Neural progenitor cell (in vitro differentiated cells): ENCODE measurements around the gene CNPY4. TPM values are rescaled to one million over a fixed set of nuclear protein-coding genes. Genes with fewer than 3 reads are reported as not detected.

ENCODE experiments used
- DNase-seq: peaks from one replicate; pipeline ENCODE4 v3.0.0-alpha.2; 2016; ENCODE audit warnings: low spot score
- H2AFZ ChIP-seq: fragments of 200-600 bp; sonication (generic); replicated peaks from 2 replicates; pipeline ENCODE4 v1.6.1; 2016; ENCODE audit warnings: antibody characterized with exemption
- H3F3A ChIP-seq: fragments of 200-600 bp; sonication (generic); 2 replicates; pipeline ENCODE4 v1.6.1; 2016; ENCODE audit warnings: antibody characterized with exemption, low read depth
- H3K27ac ChIP-seq: fragments of 200-600 bp; sonication (generic); 2 replicates; pipeline ENCODE4 v1.5.1; 2016; ENCODE audit warnings: mild to moderate bottlenecking
- H3K27me3 ChIP-seq: fragments of 200-600 bp; sonication (generic); 2 replicates; pipeline ENCODE4 v1.6.1; 2016; ENCODE audit warnings: mild to moderate bottlenecking, moderate library complexity
- H3K36me3 ChIP-seq: fragments of 200-600 bp; sonication (generic); 2 replicates; pipeline ENCODE4 v1.5.1; 2016
- H3K4me1 ChIP-seq: fragments of 200-600 bp; sonication (generic); 2 replicates; pipeline ENCODE4 v1.6.1; 2016; ENCODE audit warnings: mixed run types
- H3K4me2 ChIP-seq: fragments of 200-600 bp; sonication (generic); 2 replicates; pipeline ENCODE4 v1.6.1; 2016
- H3K4me3 ChIP-seq: fragments of 200-600 bp; sonication (generic); 2 replicates; pipeline ENCODE4 v1.5.1; 2016
- H3K79me2 ChIP-seq: fragments of 200-600 bp; sonication (generic); 2 replicates; pipeline ENCODE4 v1.6.1; 2016; ENCODE audit warnings: low read depth
- H3K9ac ChIP-seq: fragments of 200-600 bp; sonication (generic); 2 replicates; pipeline ENCODE4 v1.6.1; 2016
- H3K9me3 ChIP-seq: fragments of 200-600 bp; sonication (generic); 2 replicates; pipeline ENCODE4 v1.5.1; 2016; ENCODE audit warnings: low read depth
- H4K20me1 ChIP-seq: fragments of 200-600 bp; sonication (generic); 2 replicates; pipeline ENCODE4 v1.6.1; 2016; ENCODE audit warnings: low read depth
- H3K27ac Mint-ChIP-seq: 3 replicates; pipeline ENCODE4 v1.8.0; 2021; ENCODE audit warnings: mixed read lengths
- H3K27me3 Mint-ChIP-seq: 2 replicates; pipeline ENCODE4 v1.8.0; 2022; ENCODE audit warnings: low read depth, mild to moderate bottlenecking, inconsistent platforms, moderate library complexity, mixed read lengths; ENCODE audit not compliant: insufficient read depth
- H3K36me3 Mint-ChIP-seq: 3 replicates; pipeline ENCODE4 v1.8.0; 2021; ENCODE audit warnings: mixed read lengths
- H3K4me1 Mint-ChIP-seq: 3 replicates; pipeline ENCODE4 v1.8.0; 2021; ENCODE audit warnings: mixed read lengths
- H3K4me3 Mint-ChIP-seq: 3 replicates; pipeline ENCODE4 v1.8.0; 2021; ENCODE audit warnings: mild to moderate bottlenecking, moderate library complexity, mixed read lengths
- H3K9me3 Mint-ChIP-seq: 3 replicates; pipeline ENCODE4 v1.8.0; 2020; ENCODE audit warnings: mixed read lengths
- EZH2 ChIP-seq: fragments of 200-600 bp; sonication (generic); IDR thresholded peaks from 2 replicates; pipeline ENCODE4 v1.6.1; 2017; ENCODE audit warnings: antibody characterized with exemption, mild to moderate bottlenecking, moderate library complexity
- EZH2phosphoT487 ChIP-seq: fragments of 200-600 bp; sonication (generic); IDR thresholded peaks from 2 replicates; pipeline ENCODE4 v1.6.1; 2017; ENCODE audit warnings: antibody characterized with exemption
- total RNA-seq: library from RNA; depleted of rRNA; stranded (reverse); fragments of >200 nt; gene quantifications from 2 replicates; pipeline ENCODE4 v1.2.3, GENCODE V29; 2015; ENCODE audit warnings: low replicate concordance
- TF ChIP-seq, protein P1 (sequence below): fragments of 200-600 bp; sonication (generic); IDR thresholded peaks from 2 replicates; pipeline ENCODE4 v1.5.1; 2017; ENCODE audit warnings: antibody characterized with exemption, mild to moderate bottlenecking

Gene CNPY4
- total RNA-seq, 1 donor from 2014 or later, result 25.8 TPM

DNA sequence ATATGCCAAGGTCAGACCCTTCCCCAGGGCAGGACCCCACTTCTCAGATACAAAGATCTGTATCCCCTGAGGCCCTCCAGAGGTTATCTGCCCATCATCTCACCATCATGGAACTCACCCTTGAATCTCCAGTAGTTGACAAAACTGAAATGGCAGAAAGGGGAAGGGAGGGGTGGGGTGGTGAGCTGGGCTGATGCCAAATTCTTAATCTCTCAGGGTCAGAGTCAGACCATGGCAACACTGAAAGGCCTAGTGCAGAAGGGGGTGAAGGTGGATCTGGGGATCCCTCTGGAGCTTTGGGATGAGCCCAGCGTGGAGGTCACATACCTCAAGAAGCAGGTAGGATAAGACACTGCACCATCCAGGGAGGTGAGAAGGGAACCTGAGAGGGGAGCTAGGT, 3.1 kb downstream of the CNPY4 start:
- Mint-ChIP-seq H3K4me1 (peaks cover 33% of the 10 kb centered on the region), H3K27ac (no peak overlapping the region), H3K27me3 (peaks cover 6% of the 10 kb centered on the region), H3K36me3 (peaks cover 8% of the 10 kb centered on the region), H3K9me3 (no peaks in the 10 kb centered on the region), H3K4me3 (peak overlapping the region; percentile 30)
- TF ChIP-seq, protein P1, sequence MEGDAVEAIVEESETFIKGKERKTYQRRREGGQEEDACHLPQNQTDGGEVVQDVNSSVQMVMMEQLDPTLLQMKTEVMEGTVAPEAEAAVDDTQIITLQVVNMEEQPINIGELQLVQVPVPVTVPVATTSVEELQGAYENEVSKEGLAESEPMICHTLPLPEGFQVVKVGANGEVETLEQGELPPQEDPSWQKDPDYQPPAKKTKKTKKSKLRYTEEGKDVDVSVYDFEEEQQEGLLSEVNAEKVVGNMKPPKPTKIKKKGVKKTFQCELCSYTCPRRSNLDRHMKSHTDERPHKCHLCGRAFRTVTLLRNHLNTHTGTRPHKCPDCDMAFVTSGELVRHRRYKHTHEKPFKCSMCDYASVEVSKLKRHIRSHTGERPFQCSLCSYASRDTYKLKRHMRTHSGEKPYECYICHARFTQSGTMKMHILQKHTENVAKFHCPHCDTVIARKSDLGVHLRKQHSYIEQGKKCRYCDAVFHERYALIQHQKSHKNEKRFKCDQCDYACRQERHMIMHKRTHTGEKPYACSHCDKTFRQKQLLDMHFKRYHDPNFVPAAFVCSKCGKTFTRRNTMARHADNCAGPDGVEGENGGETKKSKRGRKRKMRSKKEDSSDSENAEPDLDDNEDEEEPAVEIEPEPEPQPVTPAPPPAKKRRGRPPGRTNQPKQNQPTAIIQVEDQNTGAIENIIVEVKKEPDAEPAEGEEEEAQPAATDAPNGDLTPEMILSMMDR, result no peak
- TF ChIP-seq EZH2phosphoT487, result no peak
- TF ChIP-seq EZH2, result no peak
- H3K27ac ChIP-seq, result no peak overlapping the region
- peaks cover 40% of the 10 kb centered on the region for H3K79me2 ChIP-seq
- peaks cover 2% of the 10 kb centered on the region for H3K27me3 ChIP-seq
- no peaks in the 10 kb centered on the region for H4K20me1 ChIP-seq
- no peaks in the 10 kb centered on the region for H3K36me3 ChIP-seq
- no peak overlapping the region for H3K9ac ChIP-seq
- H2AFZ ChIP-seq, result no peak overlapping the region
- H3K9me3 ChIP-seq, result no peaks in the 10 kb centered on the region
- no peak overlapping the region for H3K4me3 ChIP-seq
- H3K4me1 ChIP-seq, result peaks cover 12% of the 10 kb centered on the region
- no peak for DNase-seq
- peaks cover 40% of the 10 kb centered on the region for H3F3A ChIP-seq
- no peak overlapping the region for H3K4me2 ChIP-seq

GRCh38 chr7:100124301-100125230, 5.1 kb downstream of the CNPY4 start:
- DNase-seq, result no peak
- H3K9ac ChIP-seq, result no peak overlapping the region
- no peaks in the 10 kb centered on the region for H4K20me1 ChIP-seq
- no peak overlapping the region for H2AFZ ChIP-seq
- TF ChIP-seq EZH2phosphoT487 (no peak), EZH2 (no peak)
- TF ChIP-seq, protein P1, result no peak
- Mint-ChIP-seq H3K27ac (no peak overlapping the region), H3K4me3 (peak overlapping the region; percentile 99), H3K36me3 (peaks cover 8% of the 10 kb centered on the region), H3K27me3 (peaks cover 4% of the 10 kb centered on the region), H3K9me3 (no peaks in the 10 kb centered on the region), H3K4me1 (peaks cover 34% of the 10 kb centered on the region)
- no peaks in the 10 kb centered on the region for H3K36me3 ChIP-seq
- peaks cover 38% of the 10 kb centered on the region for H3F3A ChIP-seq
- H3K4me3 ChIP-seq, result no peak overlapping the region
- H3K4me2 ChIP-seq, result no peak overlapping the region
- H3K27ac ChIP-seq, result no peak overlapping the region
- H3K27me3 ChIP-seq, result peaks cover 22% of the 10 kb centered on the region
- H3K9me3 ChIP-seq, result no peaks in the 10 kb centered on the region
- H3K4me1 ChIP-seq, result peaks cover 8% of the 10 kb centered on the region
- peaks cover 26% of the 10 kb centered on the region for H3K79me2 ChIP-seq

- Mint-ChIP-seq H3K9me3 (no peaks in the 10 kb centered on the region), H3K36me3 (peaks cover 8% of the 10 kb centered on the region)
Observed at GRCh38 chr7:100126239-100126930, 7.0 kb downstream of the CNPY4 start.

More at GRCh38 chr7:100126239-100126930, 7.0 kb downstream of the CNPY4 start:
- Mint-ChIP-seq H3K4me1 (peaks cover 27% of the 10 kb centered on the region), H3K4me3 (peak overlapping the region; percentile 99), H3K27ac (peak overlapping the region; percentile 95), H3K27me3 (peaks cover 4% of the 10 kb centered on the region)
- no peaks in the 10 kb centered on the region for H3K4me1 ChIP-seq
- peaks cover 32% of the 10 kb centered on the region for H3F3A ChIP-seq
- H3K4me2 ChIP-seq, result peak overlapping the region; percentile 97
- peak overlapping the region; percentile 68 for H3K27ac ChIP-seq
- TF ChIP-seq EZH2phosphoT487 (no peak), EZH2 (peak; percentile 2)
- TF ChIP-seq, protein P1, result no peak
- no peaks in the 10 kb centered on the region for H3K9me3 ChIP-seq
- peak overlapping the region; percentile 74 for H2AFZ ChIP-seq
- H3K9ac ChIP-seq, result peak overlapping the region; percentile 48
- peaks cover 15% of the 10 kb centered on the region for H3K79me2 ChIP-seq
- H3K36me3 ChIP-seq, result no peaks in the 10 kb centered on the region
- peak overlapping the region; percentile 68 for H3K4me3 ChIP-seq
- no peaks in the 10 kb centered on the region for H4K20me1 ChIP-seq
- DNase-seq, result no peak
- H3K27me3 ChIP-seq, result peaks cover 33% of the 10 kb centered on the region
